Sigmoid colon (tissue), 7 donors: ENCODE results near the gene MECP2. TPM values are rescaled to one million over a fixed set of nuclear protein-coding genes. Genes with fewer than 3 reads are reported as not detected.
A peak's percentile ranks its signal among the peaks of the same experiment; 100 is the strongest.

Experiments used
- DNase-seq: peaks from one replicate; pipeline ENCODE4 v3.0.0-alpha.2; 2019
- H3K27ac ChIP-seq, 4 donors: fragments of 200-600 bp; sonication (generic); one replicate each; pipeline ENCODE4 v1.5.1; 2016 to 2019; ENCODE audit warnings: mild to moderate bottlenecking in 1 of 4
- H3K27me3 ChIP-seq, 3 donors: fragments of 200-600 bp; sonication (generic); one replicate each; pipeline ENCODE4 v1.5.1; 2019; ENCODE audit warnings: mild to moderate bottlenecking in 1 of 3
- H3K36me3 ChIP-seq, 4 donors: fragments of 200-600 bp; sonication (generic); one replicate each; pipeline ENCODE4 v1.5.1; 2016 to 2019
- H3K4me1 ChIP-seq, 4 donors: fragments of 200-600 bp; sonication (generic); one replicate each; pipeline ENCODE4 v1.5.1; 2017 to 2019
- H3K4me3 ChIP-seq, 4 donors: fragments of 200-600 bp; sonication (generic); one replicate each; pipeline ENCODE4 v1.5.1; 2017 to 2019; ENCODE audit warnings: mild to moderate bottlenecking in 2 of 4, moderate library complexity in 1 of 4
- H3K9me3 ChIP-seq, 4 donors: fragments of 200-600 bp in 3 of 4; sonication (generic) in 3 of 4; one replicate each; pipeline versions ENCODE4 v1.5.1 to v1.6.1; 2013 to 2019
- CTCF ChIP-seq, 4 experiments: fragments of 450-650 bp in 3 of 4; fragments of 200-600 bp in 1 of 4; IDR thresholded peaks; one replicate each; pipeline ENCODE4 v1.5.1; 2016 to 2019; ENCODE audit warnings: antibody characterized with exemption in 4 of 4, mild to moderate bottlenecking in 3 of 4, moderate library complexity in 2 of 4
- EP300 ChIP-seq, 4 donors: sonication (generic); formaldehyde crosslinking; IDR thresholded peaks; one replicate each; pipeline ENCODE4 v1.6.1; 2017; ENCODE audit warnings: antibody characterized with exemption in 4 of 4
- POLR2A ChIP-seq, 2 donors: fragments of 450-650 bp; IDR thresholded peaks; one replicate each; pipeline ENCODE4 v1.6.1; 2016; ENCODE audit warnings: antibody characterized with exemption in 2 of 2, mild to moderate bottlenecking in 2 of 2, moderate library complexity in 2 of 2
- POLR2AphosphoS5 ChIP-seq, 4 donors: sonication (generic); formaldehyde crosslinking; IDR thresholded peaks; one replicate each; pipeline ENCODE4 v1.6.1; 2017; ENCODE audit warnings: antibody characterized with exemption in 4 of 4
- WGBS, 2 donors: extraction: QIAGEN DNeasy Blood & Tissue Kit; methylation state at CpG; one replicate each; pipeline ENCODE4 v1.1.7; 2013; 5-methylcytosine and 5-hydroxymethylcytosine counted together
- intact Hi-C: fragments of 100-400 bp; cut with DNase I; formaldehyde crosslinking; loops from one replicate; pipeline ENCODE4 v1.15.1; 2023
- polyA plus RNA-seq, 3 donors: library from polyadenylated mRNA; stranded (reverse); fragments of 200-250 nt; gene quantifications; one replicate each; pipeline ENCODE4 v1.2.3, GENCODE V29; 2013
- total RNA-seq, 4 donors: library from RNA; depleted of rRNA; stranded (reverse); fragments of >200 nt; gene quantifications; one replicate each; pipeline ENCODE4 v1.1.0, GENCODE V29; 2016
- donor health status: healthy with polysubstance abuse.
- donor health status: Bipolar disorder and iron deficiency.
- donor health status: healthy.

MECP2 gene
- total and polyA plus RNA-seq, 7 donors, result 14.4 to 57.9 (median 43.9) TPM

- H3K27me3 ChIP-seq, result no peaks in the 10 kb centered on the region
- WGBS, 2 donors, result 0 to 1% methylated on average over 45 of the region's 45 CpGs
- H3K36me3 ChIP-seq, result peaks cover 0 to 16% (median 0%) of the 10 kb centered on the region in 4 donors
- H3K27ac ChIP-seq, result peak overlapping the region; percentile 79 to 89 (median 84)
- intact Hi-C loops, result no loop called here
- peaks cover 0 to 25% (median 16%) of the 10 kb centered on the region in 4 donors for H3K4me1 ChIP-seq
- no peaks in the 10 kb centered on the region for H3K9me3 ChIP-seq
- no peak for DNase-seq
- peak overlapping the region; percentile 30 to 65 (median 60) for H3K4me3 ChIP-seq
- TF ChIP-seq CTCF (IDR thresholded peaks at IDR 0.05), result no peak
- TF ChIP-seq EP300 (IDR thresholded peaks at IDR 0.05), result no peak
- no peak for TF ChIP-seq POLR2A (IDR thresholded peaks at IDR 0.05)
- no peak for TF ChIP-seq POLR2AphosphoS5 (IDR thresholded peaks at IDR 0.05)
Measured at GRCh38 chrX:154019061-154019621, 78.4 kb downstream of the MECP2 start.

GRCh38 chrX:154018518-154019060 is 78.9 kb downstream of the MECP2 start:
- Histone ChIP-seq H3K4me1 (peaks cover 0 to 30% (median 18%) of the 10 kb centered on the region in 4 donors), H3K27ac (peak overlapping the region; percentile 79 to 89 (median 84)), H3K4me3 (peak overlapping the region; percentile 30 to 65 (median 60)), H3K27me3 (no peaks in the 10 kb centered on the region), H3K36me3 (peaks cover 0 to 16% (median 0%) of the 10 kb centered on the region in 4 donors), H3K9me3 (no peaks in the 10 kb centered on the region)
- TF ChIP-seq EP300 (IDR thresholded peaks at IDR 0.05) (no peak), POLR2AphosphoS5 (IDR thresholded peaks at IDR 0.05) (no peak), CTCF (IDR thresholded peaks at IDR 0.05) (no peak), POLR2A (IDR thresholded peaks at IDR 0.05) (no peak)
- DNase-seq, result no peak
- intact Hi-C loops, result no loop called here
- WGBS, 2 donors, result 49 to 58% methylated on average over 15 of the region's 15 CpGs

- no peak overlapping the region for H3K4me3 ChIP-seq
- peaks cover 0 to 16% (median 0%) of the 10 kb centered on the region in 4 donors for H3K36me3 ChIP-seq
- intact Hi-C loops, result no loop called here
- H3K4me1 ChIP-seq, result peaks cover 0 to 32% (median 19%) of the 10 kb centered on the region in 4 donors
- no peak for DNase-seq
- 81 to 84% methylated on average over 26 of the region's 26 CpGs for WGBS, 2 donors
- TF ChIP-seq CTCF (IDR thresholded peaks at IDR 0.05) (no peak), EP300 (IDR thresholded peaks at IDR 0.05) (no peak), POLR2A (IDR thresholded peaks at IDR 0.05) (no peak), POLR2AphosphoS5 (IDR thresholded peaks at IDR 0.05) (no peak)
- peak overlapping the region in 1 of 4 donors; percentile 80 for H3K27ac ChIP-seq
- no peaks in the 10 kb centered on the region for H3K9me3 ChIP-seq
- no peaks in the 10 kb centered on the region for H3K27me3 ChIP-seq
Measured at GRCh38 chrX:154017766-154018517, 79.6 kb downstream of the MECP2 start.

GRCh38 chrX:154016366-154017076 is 81.0 kb downstream of the MECP2 start:
- 88 to 94% methylated on average over 24 of the region's 24 CpGs for WGBS, 2 donors
- TF ChIP-seq CTCF (IDR thresholded peaks at IDR 0.05), result no peak
- TF ChIP-seq POLR2AphosphoS5 (IDR thresholded peaks at IDR 0.05), result no peak
- TF ChIP-seq EP300 (IDR thresholded peaks at IDR 0.05), result no peak
- TF ChIP-seq POLR2A (IDR thresholded peaks at IDR 0.05), result no peak
- Histone ChIP-seq H3K9me3 (no peaks in the 10 kb centered on the region), H3K4me3 (no peak overlapping the region), H3K4me1 (peaks cover 0 to 32% (median 19%) of the 10 kb centered on the region in 4 donors), H3K36me3 (peaks cover 0 to 16% (median 0%) of the 10 kb centered on the region in 4 donors), H3K27me3 (peaks cover 0 to 2% (median 0%) of the 10 kb centered on the region in 3 donors), H3K27ac (no peak overlapping the region)
- intact Hi-C loops, result no loop called here
- DNase-seq, result no peak
